Ovary (tissue), 3 donors: ENCODE data around the gene TRMU.

Source experiments
- EP300 ChIP-seq: sonication (generic); formaldehyde crosslinking; IDR thresholded peaks from one replicate; pipeline ENCODE4 v1.6.1; 2017; ENCODE audit warnings: antibody characterized with exemption
- POLR2A ChIP-seq: fragments of 450-650 bp; IDR thresholded peaks from one replicate; pipeline ENCODE4 v1.6.1; 2017; ENCODE audit warnings: antibody characterized with exemption, mild to moderate bottlenecking, moderate library complexity
- TF ChIP-seq, protein P1 (sequence below), 3 donors: fragments of 450-650 bp in 2 of 3; fragments of 200-600 bp in 1 of 3; IDR thresholded peaks; one replicate each; pipeline versions ENCODE4 v1.5.1 to v1.8.0; 2016 to 2022; ENCODE audit warnings: antibody characterized with exemption in 3 of 3, mild to moderate bottlenecking in 1 of 3
- donor health status: DM: no; HTN: no; CAD: no.

DNA sequence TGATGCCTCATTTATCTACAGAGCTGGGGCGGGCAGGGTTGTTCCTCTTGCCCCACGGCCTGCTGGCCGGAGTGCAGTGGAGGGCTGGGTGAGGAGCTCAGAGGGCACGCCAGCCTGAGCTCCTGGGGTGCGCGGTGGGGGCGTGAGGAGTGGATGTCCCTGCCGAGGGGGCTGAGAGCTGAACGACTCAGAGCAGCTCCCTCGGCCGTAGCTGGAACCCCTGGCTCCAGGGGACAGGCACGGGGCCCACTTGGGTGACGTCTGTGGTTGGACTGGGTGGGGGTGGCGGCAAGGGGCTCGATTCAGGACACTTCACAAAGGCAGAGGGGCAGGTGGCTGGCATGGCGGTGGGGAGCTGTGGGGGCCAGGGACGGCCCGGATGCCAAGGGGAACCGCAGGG lies 62.4 kb downstream of the TRMU start:
- TF ChIP-seq POLR2A (no peak), EP300 (no peak)
- TF ChIP-seq, protein P1, sequence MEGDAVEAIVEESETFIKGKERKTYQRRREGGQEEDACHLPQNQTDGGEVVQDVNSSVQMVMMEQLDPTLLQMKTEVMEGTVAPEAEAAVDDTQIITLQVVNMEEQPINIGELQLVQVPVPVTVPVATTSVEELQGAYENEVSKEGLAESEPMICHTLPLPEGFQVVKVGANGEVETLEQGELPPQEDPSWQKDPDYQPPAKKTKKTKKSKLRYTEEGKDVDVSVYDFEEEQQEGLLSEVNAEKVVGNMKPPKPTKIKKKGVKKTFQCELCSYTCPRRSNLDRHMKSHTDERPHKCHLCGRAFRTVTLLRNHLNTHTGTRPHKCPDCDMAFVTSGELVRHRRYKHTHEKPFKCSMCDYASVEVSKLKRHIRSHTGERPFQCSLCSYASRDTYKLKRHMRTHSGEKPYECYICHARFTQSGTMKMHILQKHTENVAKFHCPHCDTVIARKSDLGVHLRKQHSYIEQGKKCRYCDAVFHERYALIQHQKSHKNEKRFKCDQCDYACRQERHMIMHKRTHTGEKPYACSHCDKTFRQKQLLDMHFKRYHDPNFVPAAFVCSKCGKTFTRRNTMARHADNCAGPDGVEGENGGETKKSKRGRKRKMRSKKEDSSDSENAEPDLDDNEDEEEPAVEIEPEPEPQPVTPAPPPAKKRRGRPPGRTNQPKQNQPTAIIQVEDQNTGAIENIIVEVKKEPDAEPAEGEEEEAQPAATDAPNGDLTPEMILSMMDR (IDR thresholded peaks at IDR 0.05), result no peak
